GM10248 (cell line): ENCODE data around the gene MPPED1.

Experiments
- CTCF ChIA-PET: fragments of 300-600 bp; sonication (Branson Sonifier 250); formaldehyde crosslinking; extraction: SDS; loops from one replicate; lab custom pipeline; 2021; ENCODE audit warnings: antibody characterized with exemption; lab: Yijun Ruan, JAX
- POLR2A ChIA-PET: fragments of 350-650 bp; sonication (Branson Sonifier 250); formaldehyde crosslinking; extraction: SDS; loops from one replicate; lab custom pipeline; 2020; ENCODE audit warnings: antibody characterized with exemption; lab: Yijun Ruan, JAX
- DNase-seq: peaks from one replicate; pipeline ENCODE4 v3.0.0; 2012; ENCODE audit errors: extremely low spot score
- TF ChIP-seq, protein P1 (sequence below): IDR thresholded peaks from 2 replicates; pipeline ENCODE4 v1.5.1; 2012; ENCODE audit warnings: mild to moderate bottlenecking, low read depth; ENCODE audit errors: extremely low read depth, missing control alignments, control extremely low read depth

The MPPED1 gene

DNA sequence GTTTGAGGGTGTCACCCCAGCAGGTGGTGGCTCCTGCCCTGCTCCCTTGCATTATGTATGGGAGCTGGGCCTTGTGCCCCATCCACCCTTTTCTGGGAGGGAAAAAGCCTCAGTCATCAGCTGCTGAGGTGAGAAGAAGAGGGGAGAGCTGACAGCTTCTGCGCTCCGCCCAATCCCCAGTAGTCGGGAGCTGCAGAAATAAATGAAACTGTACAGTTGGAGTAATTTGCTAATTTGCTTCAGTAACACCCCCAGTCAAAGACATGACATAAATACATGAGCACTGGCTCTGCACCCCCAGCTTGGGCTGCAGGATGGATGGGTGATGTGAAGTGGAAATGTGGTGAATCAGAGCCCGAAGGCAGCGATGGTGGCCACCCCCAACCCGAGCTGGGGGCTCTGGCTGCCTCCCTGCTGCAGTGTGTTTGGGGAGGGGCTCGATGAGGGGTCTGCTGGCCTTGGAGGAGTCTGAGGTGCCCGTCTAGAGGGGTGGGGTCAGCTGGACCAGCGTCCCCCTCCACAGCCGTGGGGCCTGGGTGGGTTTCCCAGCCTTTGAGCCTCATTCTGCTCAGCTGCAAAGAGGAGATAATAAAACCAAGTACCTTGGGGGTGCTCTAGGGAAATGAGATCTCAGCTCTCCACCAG lies 59.2 kb downstream of the MPPED1 start:
- no peak for DNase-seq
- TF ChIP-seq, protein P1, sequence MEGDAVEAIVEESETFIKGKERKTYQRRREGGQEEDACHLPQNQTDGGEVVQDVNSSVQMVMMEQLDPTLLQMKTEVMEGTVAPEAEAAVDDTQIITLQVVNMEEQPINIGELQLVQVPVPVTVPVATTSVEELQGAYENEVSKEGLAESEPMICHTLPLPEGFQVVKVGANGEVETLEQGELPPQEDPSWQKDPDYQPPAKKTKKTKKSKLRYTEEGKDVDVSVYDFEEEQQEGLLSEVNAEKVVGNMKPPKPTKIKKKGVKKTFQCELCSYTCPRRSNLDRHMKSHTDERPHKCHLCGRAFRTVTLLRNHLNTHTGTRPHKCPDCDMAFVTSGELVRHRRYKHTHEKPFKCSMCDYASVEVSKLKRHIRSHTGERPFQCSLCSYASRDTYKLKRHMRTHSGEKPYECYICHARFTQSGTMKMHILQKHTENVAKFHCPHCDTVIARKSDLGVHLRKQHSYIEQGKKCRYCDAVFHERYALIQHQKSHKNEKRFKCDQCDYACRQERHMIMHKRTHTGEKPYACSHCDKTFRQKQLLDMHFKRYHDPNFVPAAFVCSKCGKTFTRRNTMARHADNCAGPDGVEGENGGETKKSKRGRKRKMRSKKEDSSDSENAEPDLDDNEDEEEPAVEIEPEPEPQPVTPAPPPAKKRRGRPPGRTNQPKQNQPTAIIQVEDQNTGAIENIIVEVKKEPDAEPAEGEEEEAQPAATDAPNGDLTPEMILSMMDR, result no peak
- ChIA-PET CTCF (no interaction called here), POLR2A (no interaction called here)

- POLR2A ChIA-PET, result no interaction called here
- no peak for DNase-seq
- TF ChIP-seq, protein P1, result no peak
- CTCF ChIA-PET, result no interaction called here
Measured at GRCh38 chr22:43471606-43472135, 59.9 kb downstream of the MPPED1 start.

DNA sequence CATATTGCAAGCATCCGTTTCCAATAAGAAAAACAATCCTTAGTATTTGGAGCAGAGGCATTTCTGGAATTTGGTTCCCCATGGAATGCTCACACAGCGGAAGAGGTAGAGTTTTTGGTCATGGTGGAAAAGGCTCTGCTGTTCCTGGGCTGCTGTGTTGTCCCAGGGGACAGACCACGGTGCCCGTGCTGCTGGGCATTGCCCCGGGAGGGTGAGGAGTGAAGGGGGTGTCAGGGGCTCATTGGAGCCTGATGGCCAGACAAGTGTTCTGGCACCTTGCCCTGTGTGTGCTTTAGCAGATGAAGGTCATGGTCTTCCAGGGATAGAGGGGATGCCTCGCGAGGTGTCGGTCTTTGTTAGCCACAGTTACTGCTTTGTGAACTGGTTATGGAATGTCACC lies 61.2 kb downstream of the MPPED1 start:
- ChIA-PET POLR2A (no interaction called here), CTCF (no interaction called here)
- DNase-seq, result no peak
- TF ChIP-seq, protein P1, result no peak

GRCh38 chr22:43473441-43473840 lies 61.6 kb downstream of the MPPED1 start:
- TF ChIP-seq, protein P1, result no peak
- ChIA-PET CTCF (no interaction called here), POLR2A (no interaction called here)
- no peak for DNase-seq

- POLR2A ChIA-PET, result no interaction called here
- TF ChIP-seq, protein P1, result no peak
Measured at GRCh38 chr22:43474161-43475101, 62.6 kb downstream of the MPPED1 start.

GRCh38 chr22:43475549-43476076 lies 63.8 kb downstream of the MPPED1 start:
- TF ChIP-seq, protein P1, result no peak
- POLR2A ChIA-PET, result no interaction called here
- CTCF ChIA-PET, result no interaction called here
- DNase-seq, result no peak

More at GRCh38 chr22:43474161-43475101, 62.6 kb downstream of the MPPED1 start:
- CTCF ChIA-PET, result interaction anchor here (1.4 kb wide), 1 partner anchor 10 kb away, joined by 3 read pairs; no protein-coding TSS in a partner anchor
- DNase-seq, result no peak
